HUES6 (cell line): ENCODE results near the gene GPR180.

ENCODE experiments used
- H3K27ac ChIP-seq: 2 replicates; pipeline ENCODE4 v1.7.0; 2013; ENCODE audit warnings: low read depth, mild to moderate bottlenecking, low read length, inconsistent platforms
- H3K27me3 ChIP-seq: 2 replicates; pipeline ENCODE4 v1.6.1; 2013; ENCODE audit warnings: low read length; ENCODE audit not compliant: control insufficient read depth, insufficient read depth
- H3K36me3 ChIP-seq: 2 replicates; pipeline ENCODE4 v1.6.1; 2013; ENCODE audit warnings: low read length; ENCODE audit not compliant: control insufficient read depth, insufficient read depth
- H3K4me1 ChIP-seq: 2 replicates; pipeline ENCODE4 v1.6.1; 2013; ENCODE audit warnings: low read length; ENCODE audit not compliant: control insufficient read depth, insufficient read depth
- H3K4me3 ChIP-seq: 2 replicates; pipeline ENCODE4 v1.5.1; 2013; ENCODE audit warnings: low read depth, low read length
- H3K9ac ChIP-seq: one replicate; pipeline ENCODE4 v1.6.1; 2013; ENCODE audit warnings: mild to moderate bottlenecking, low read length
- H3K9me3 ChIP-seq: 2 replicates; pipeline ENCODE4 v1.6.1; 2013; ENCODE audit warnings: low read depth, low read length; ENCODE audit not compliant: control insufficient read depth, insufficient read depth

GPR180 gene

DNA sequence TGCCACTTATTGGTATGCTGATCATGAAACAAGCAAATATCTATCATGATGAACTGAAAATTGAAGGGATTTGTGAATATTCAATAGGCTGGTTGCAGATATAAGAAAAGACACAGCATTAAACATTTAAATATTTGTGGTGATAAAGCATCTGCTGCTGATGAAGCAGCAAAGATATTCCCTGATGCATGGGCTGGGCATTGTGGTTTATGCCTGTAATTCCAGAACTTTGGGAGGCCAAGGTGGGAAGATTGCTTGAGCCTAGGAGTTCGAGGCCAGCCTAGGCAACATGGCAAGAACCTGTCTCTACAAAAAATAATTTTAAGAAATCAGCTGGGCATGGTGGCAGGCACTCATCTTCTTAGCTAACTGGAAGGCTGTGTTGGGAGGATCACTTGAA, 54.5 kb downstream of the GPR180 start:
- Histone ChIP-seq H3K4me3 (no peak overlapping the region), H3K27me3 (no peaks in the 10 kb centered on the region), H3K9me3 (0 out of 2 replicates have a peak, but pooled peaks cover 4% of the 10 kb centered on the region), H3K27ac (no peak overlapping the region), H3K4me1 (peaks cover 8% of the 10 kb centered on the region; the same call in 1 of the 2 replicates), H3K36me3 (no peaks in the 10 kb centered on the region), H3K9ac (no peak overlapping the region)

DNA sequence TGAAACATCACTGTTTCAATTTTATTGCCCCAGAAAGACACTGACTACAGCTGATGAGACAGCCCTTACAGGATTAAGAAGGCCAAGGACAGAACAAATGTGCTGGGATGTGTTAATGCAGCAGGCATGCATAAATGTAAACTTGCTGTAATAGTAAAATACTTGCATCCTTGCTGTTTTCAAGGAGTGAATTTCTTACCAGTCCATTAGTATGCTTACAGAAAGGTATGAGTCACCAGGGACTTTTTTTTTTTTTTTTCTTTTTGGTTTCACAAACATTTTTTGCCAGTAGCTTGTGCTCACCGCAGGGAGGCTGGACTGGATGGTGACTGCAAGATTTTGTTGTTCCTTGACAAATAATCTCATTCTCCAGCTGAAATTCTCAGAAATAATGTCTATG, 55.1 kb downstream of the GPR180 start:
- 0 out of 2 replicates have a peak, but pooled peaks cover 4% of the 10 kb centered on the region for H3K9me3 ChIP-seq
- H3K4me3 ChIP-seq: no peak overlapping the region
- peaks cover 8% of the 10 kb centered on the region; the same call in 1 of the 2 replicates for H3K4me1 ChIP-seq
- H3K9ac ChIP-seq: no peak overlapping the region
- H3K27ac ChIP-seq: no peak overlapping the region
- H3K27me3 ChIP-seq: no peaks in the 10 kb centered on the region
- no peaks in the 10 kb centered on the region for H3K36me3 ChIP-seq

GRCh38 chr13:94657167-94657566, 55.5 kb downstream of the GPR180 start:
- Histone ChIP-seq H3K9ac (no peak overlapping the region), H3K36me3 (no peaks in the 10 kb centered on the region), H3K27me3 (no peaks in the 10 kb centered on the region), H3K27ac (no peak overlapping the region), H3K4me3 (no peak overlapping the region), H3K9me3 (0 out of 2 replicates have a peak, but pooled peaks cover 4% of the 10 kb centered on the region), H3K4me1 (peaks cover 10% of the 10 kb centered on the region)

DNA sequence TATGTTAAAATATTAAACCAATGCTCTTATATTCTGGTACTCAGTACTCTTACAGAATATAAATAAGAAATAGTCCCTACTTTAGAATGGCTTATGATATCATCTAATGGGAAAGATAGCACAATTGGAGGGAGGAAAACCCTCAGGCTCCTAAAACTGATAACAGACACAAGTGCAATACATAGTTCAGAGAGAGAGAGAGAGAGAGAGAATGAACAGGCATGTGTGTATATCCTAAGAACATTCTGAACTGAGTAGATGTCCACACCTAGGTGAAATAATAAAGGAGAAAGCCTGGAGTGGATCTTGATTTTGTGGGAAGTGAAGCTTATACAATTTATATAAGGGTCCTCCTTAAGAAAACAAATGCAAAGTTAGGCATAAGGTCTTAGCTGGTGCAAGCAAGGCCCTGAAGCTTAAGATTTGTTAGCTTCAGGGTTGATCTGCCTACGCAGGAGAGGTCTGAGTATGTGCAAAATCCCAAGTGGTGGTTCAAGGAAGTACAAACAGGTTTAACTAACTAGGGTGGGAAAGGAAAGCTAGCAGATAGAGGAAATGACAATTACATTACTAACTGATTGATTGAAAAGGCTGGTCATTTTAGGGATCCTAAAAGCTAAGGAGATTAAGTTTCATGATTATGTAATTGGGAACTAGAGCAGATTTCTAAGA, 57.4 kb downstream of the GPR180 start:
- Histone ChIP-seq H3K9ac (no peak overlapping the region), H3K4me1 (peaks cover 17% of the 10 kb centered on the region)

DNA sequence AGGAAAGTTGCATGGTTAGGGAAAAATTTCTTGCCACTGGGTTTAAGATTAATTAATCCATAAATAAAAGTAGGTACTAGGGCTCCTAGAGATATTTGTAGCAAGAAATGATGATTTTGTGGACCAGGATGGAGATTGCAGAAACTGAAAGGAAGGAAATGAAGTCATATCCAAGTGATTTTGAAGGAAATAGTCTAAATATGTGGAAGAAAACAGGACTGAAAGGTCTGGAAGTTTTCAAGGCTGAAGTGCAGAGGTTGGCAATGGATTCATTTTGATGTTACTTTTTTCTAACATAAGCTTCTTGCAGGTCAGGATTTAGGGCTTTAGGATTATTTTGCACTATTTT, 57.9 kb downstream of the GPR180 start:
- Histone ChIP-seq H3K9me3 (0 out of 2 replicates have a peak, but pooled peaks cover 4% of the 10 kb centered on the region), H3K4me1 (peaks cover 17% of the 10 kb centered on the region), H3K4me3 (no peak overlapping the region), H3K27me3 (no peaks in the 10 kb centered on the region), H3K36me3 (no peaks in the 10 kb centered on the region), H3K9ac (no peak overlapping the region), H3K27ac (no peak overlapping the region)

More for the DNA sequence above, 57.4 kb downstream of the GPR180 start:
- H3K27me3 ChIP-seq: no peaks in the 10 kb centered on the region
- no peak overlapping the region for H3K4me3 ChIP-seq
- no peak overlapping the region for H3K27ac ChIP-seq
- 0 out of 2 replicates have a peak, but pooled peaks cover 4% of the 10 kb centered on the region for H3K9me3 ChIP-seq
- H3K36me3 ChIP-seq: no peaks in the 10 kb centered on the region

DNA sequence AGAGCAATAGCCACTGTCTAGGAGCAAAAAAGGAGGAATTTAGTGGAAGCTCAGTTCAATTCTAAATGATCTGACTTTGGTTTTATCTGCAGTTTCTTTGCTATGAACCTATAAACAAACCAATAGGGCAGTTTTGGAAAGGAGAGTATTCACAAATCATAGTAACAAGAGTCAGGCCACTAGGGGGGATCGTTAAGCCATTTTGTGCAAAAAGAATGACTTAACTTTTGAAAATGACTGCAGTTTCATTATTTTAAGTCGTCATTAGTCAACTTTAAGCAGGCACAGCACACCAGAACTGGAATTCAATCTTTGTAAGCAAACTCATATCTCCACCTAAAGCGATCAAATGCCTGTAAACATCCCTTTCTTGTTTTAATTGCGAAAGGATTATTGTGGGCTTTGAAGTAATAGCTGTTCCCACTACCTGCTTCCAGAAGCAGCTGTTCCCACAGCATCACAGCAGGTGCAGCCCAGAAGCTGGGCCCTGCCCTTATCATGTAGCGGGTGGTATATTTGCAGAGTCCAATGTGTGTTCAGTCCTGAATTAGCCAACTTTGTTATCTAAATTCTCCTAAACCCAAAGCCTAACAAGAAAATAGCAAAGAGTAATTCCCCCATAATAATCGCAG, 59.2 kb downstream of the GPR180 start:
- Histone ChIP-seq H3K4me3 (no peak overlapping the region), H3K9ac (no peak overlapping the region), H3K36me3 (no peaks in the 10 kb centered on the region), H3K9me3 (0 out of 2 replicates have a peak, but pooled peaks cover 3% of the 10 kb centered on the region), H3K4me1 (peaks cover 17% of the 10 kb centered on the region), H3K27ac (no peak overlapping the region), H3K27me3 (no peaks in the 10 kb centered on the region; the same call in 1 of the 2 replicates)

- H3K27me3 ChIP-seq: no peaks in the 10 kb centered on the region; the same call in 1 of the 2 replicates
- no peak overlapping the region for H3K9ac ChIP-seq
- H3K4me3 ChIP-seq: no peak overlapping the region
- peaks cover 17% of the 10 kb centered on the region for H3K4me1 ChIP-seq
- no peaks in the 10 kb centered on the region for H3K36me3 ChIP-seq
- H3K27ac ChIP-seq: no peak overlapping the region
- no peaks in the 10 kb centered on the region for H3K9me3 ChIP-seq
These were observed 59.7 kb downstream of the GPR180 start for GRCh38 chr13:94661406-94661805.

DNA sequence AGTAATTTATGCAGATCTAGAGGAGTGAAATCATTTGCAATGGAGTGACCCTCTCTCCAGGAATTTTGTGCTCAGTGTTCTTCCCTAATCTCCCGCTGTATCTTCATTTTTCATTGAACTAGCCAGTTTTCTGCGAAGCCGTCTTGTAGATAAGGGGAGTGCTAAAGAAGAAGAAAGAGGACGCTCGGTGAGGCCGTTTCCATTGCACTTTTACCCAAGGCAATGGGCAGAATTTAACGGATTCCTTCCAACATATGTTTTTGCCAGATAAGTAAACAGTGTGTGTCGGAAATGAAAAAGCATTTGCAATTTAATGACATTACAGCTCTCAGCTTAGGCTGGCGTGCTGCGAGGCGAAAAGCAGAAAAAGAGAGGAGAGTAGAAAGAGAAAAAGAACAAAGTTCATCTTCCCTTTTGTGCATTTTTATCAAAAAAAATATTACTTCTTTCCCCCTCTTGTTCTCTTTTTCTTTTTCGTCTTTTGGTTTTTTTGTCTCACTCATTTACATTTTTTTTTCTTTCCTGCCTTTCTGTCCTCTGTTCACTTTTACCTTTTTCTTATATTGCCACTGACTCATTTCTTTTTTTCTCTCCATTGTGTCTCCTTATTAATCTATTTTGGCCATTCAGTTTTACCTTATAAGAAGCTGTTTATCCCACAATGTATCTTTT, 60.8 kb downstream of the GPR180 start:
- H3K27me3 ChIP-seq: no peaks in the 10 kb centered on the region; the same call in 1 of the 2 replicates
- no peaks in the 10 kb centered on the region for H3K9me3 ChIP-seq
- peaks cover 17% of the 10 kb centered on the region for H3K4me1 ChIP-seq
- no peak overlapping the region for H3K9ac ChIP-seq
- H3K4me3 ChIP-seq: no peak overlapping the region
- no peak overlapping the region for H3K27ac ChIP-seq
- H3K36me3 ChIP-seq: no peaks in the 10 kb centered on the region

GRCh38 chr13:94664889-94665288, 63.2 kb downstream of the GPR180 start:
- Histone ChIP-seq H3K9me3 (no peaks in the 10 kb centered on the region), H3K27me3 (no peaks in the 10 kb centered on the region; the same call in 1 of the 2 replicates), H3K4me3 (no peak overlapping the region), H3K4me1 (peaks cover 17% of the 10 kb centered on the region), H3K9ac (no peak overlapping the region), H3K36me3 (no peaks in the 10 kb centered on the region), H3K27ac (no peak overlapping the region)

GRCh38 chr13:94666065-94666464, 64.4 kb downstream of the GPR180 start:
- Histone ChIP-seq H3K36me3 (no peaks in the 10 kb centered on the region), H3K27me3 (no peaks in the 10 kb centered on the region; the same call in 1 of the 2 replicates), H3K4me3 (no peak overlapping the region), H3K27ac (no peak overlapping the region), H3K9ac (no peak overlapping the region), H3K4me1 (peaks cover 9% of the 10 kb centered on the region), H3K9me3 (no peaks in the 10 kb centered on the region)

GRCh38 chr13:94667190-94667589, 65.5 kb downstream of the GPR180 start:
- no peak overlapping the region for H3K4me3 ChIP-seq
- no peaks in the 10 kb centered on the region; the same call in 1 of the 2 replicates for H3K27me3 ChIP-seq
- H3K27ac ChIP-seq: no peak overlapping the region
- H3K9ac ChIP-seq: no peak overlapping the region
- H3K4me1 ChIP-seq: peaks cover 8% of the 10 kb centered on the region
- H3K9me3 ChIP-seq: no peaks in the 10 kb centered on the region
- no peaks in the 10 kb centered on the region for H3K36me3 ChIP-seq
